ENCODE results near the gene ZNF264. TPM values are rescaled to one million over a fixed set of nuclear protein-coding genes. Genes with fewer than 3 reads are reported as not detected.
A peak's percentile ranks its signal among the peaks of the same experiment; 100 is the strongest.

ZNF264 gene
- total RNA-seq, 1 donor from 2014 or later = 25.5 TPM

- DNase-seq (ENCODE audit: low read depth) (no peak), FAIRE-seq (no peak)
- H3K27ac Mint-ChIP-seq (ENCODE audit: unreplicated experiment) = peak overlapping the region; percentile 12
- peak overlapping the region; percentile 72 for H3K4me3 Mint-ChIP-seq (ENCODE audit: unreplicated experiment)
- peaks cover 16% of the 10 kb centered on the region for H3K4me1 ChIP-seq (ENCODE audit: insufficient read depth, low read length)
- H3K9me3 Mint-ChIP-seq (ENCODE audit: unreplicated experiment) = peaks cover 5% of the 10 kb centered on the region
- H3K27me3 ChIP-seq (ENCODE audit: insufficient read depth, low read length) = no peaks in the 10 kb centered on the region
- no peak for TF ChIP-seq EZH2 (IDR thresholded peaks at IDR 0.05; ENCODE audit: insufficient read depth, low read length)
- TF ChIP-seq CTCF (IDR thresholded peaks at IDR 0.05; ENCODE audit: insufficient read depth, low read depth, low read length) = no peak
- H3K36me3 Mint-ChIP-seq (ENCODE audit: low read depth, unreplicated experiment) = peaks cover 19% of the 10 kb centered on the region
- H3K9ac ChIP-seq (ENCODE audit: low read length) = no peak overlapping the region
- peaks cover 21% of the 10 kb centered on the region for H4K20me1 ChIP-seq (ENCODE audit: insufficient read depth, low read length)
- no peaks in the 10 kb centered on the region for H3K27me3 Mint-ChIP-seq (ENCODE audit: low read depth, unreplicated experiment)
- peaks cover 12% of the 10 kb centered on the region for H3K36me3 ChIP-seq (ENCODE audit: insufficient read depth, low read length)
- H3K27ac ChIP-seq (ENCODE audit: low read depth, low read length) = no peak overlapping the region
- H2AFZ ChIP-seq (ENCODE audit: low read depth, low read length) = no peak overlapping the region
- peaks cover 63% of the 10 kb centered on the region for H3K79me2 ChIP-seq (ENCODE audit: insufficient read depth, low read length)
- H3K4me1 Mint-ChIP-seq (ENCODE audit: low read depth, unreplicated experiment) = peaks cover 17% of the 10 kb centered on the region
- no peak overlapping the region for H3K4me3 ChIP-seq (ENCODE audit: insufficient read depth, low read depth, low read length)
- H3K9me3 ChIP-seq (ENCODE audit: insufficient read depth, low read depth, low read length) = no peaks in the 10 kb centered on the region
- H3K4me2 ChIP-seq (ENCODE audit: low read length) = no peak overlapping the region
Measured at GRCh38 chr19:57242821-57243220, 51.5 kb downstream of the ZNF264 start.

- Histone ChIP-seq H4K20me1 (ENCODE audit: insufficient read depth, low read length) (peaks cover 24% of the 10 kb centered on the region), H3K9me3 (ENCODE audit: insufficient read depth, low read depth, low read length) (no peaks in the 10 kb centered on the region), H3K36me3 (ENCODE audit: insufficient read depth, low read length) (peaks cover 24% of the 10 kb centered on the region), H3K27me3 (ENCODE audit: insufficient read depth, low read length) (no peaks in the 10 kb centered on the region), H3K4me3 (ENCODE audit: insufficient read depth, low read depth, low read length) (no peak overlapping the region), H3K79me2 (ENCODE audit: insufficient read depth, low read length) (peaks cover 72% of the 10 kb centered on the region), H3K4me1 (ENCODE audit: insufficient read depth, low read length) (peaks cover 16% of the 10 kb centered on the region), H3K4me2 (ENCODE audit: low read length) (no peak overlapping the region), H2AFZ (ENCODE audit: low read depth, low read length) (no peak overlapping the region), H3K9ac (ENCODE audit: low read length) (no peak overlapping the region), H3K27ac (ENCODE audit: low read depth, low read length) (no peak overlapping the region)
- peaks cover 19% of the 10 kb centered on the region for H3K36me3 Mint-ChIP-seq (ENCODE audit: low read depth, unreplicated experiment)
- FAIRE-seq = no peak
- TF ChIP-seq EZH2 (IDR thresholded peaks at IDR 0.05; ENCODE audit: insufficient read depth, low read length) = no peak
- TF ChIP-seq CTCF (IDR thresholded peaks at IDR 0.05; ENCODE audit: insufficient read depth, low read depth, low read length) = no peak
- DNase-seq (ENCODE audit: low read depth) = no peak
- H3K9me3 Mint-ChIP-seq (ENCODE audit: unreplicated experiment) = peaks cover 5% of the 10 kb centered on the region
- no peak overlapping the region for H3K27ac Mint-ChIP-seq (ENCODE audit: unreplicated experiment)
- no peak overlapping the region for H3K4me3 Mint-ChIP-seq (ENCODE audit: unreplicated experiment)
- H3K27me3 Mint-ChIP-seq (ENCODE audit: low read depth, unreplicated experiment) = no peaks in the 10 kb centered on the region
- H3K4me1 Mint-ChIP-seq (ENCODE audit: low read depth, unreplicated experiment) = peaks cover 17% of the 10 kb centered on the region
Measured at GRCh38 chr19:57244513-57244912, 53.2 kb downstream of the ZNF264 start.

- peaks cover 72% of the 10 kb centered on the region for H3K79me2 ChIP-seq (ENCODE audit: insufficient read depth, low read length)
- peaks cover 17% of the 10 kb centered on the region for H3K4me1 Mint-ChIP-seq (ENCODE audit: low read depth, unreplicated experiment)
- H3K9me3 ChIP-seq (ENCODE audit: insufficient read depth, low read depth, low read length) = no peaks in the 10 kb centered on the region
- peaks cover 24% of the 10 kb centered on the region for H3K36me3 ChIP-seq (ENCODE audit: insufficient read depth, low read length)
- H3K27me3 ChIP-seq (ENCODE audit: insufficient read depth, low read length) = no peaks in the 10 kb centered on the region
- no peaks in the 10 kb centered on the region for H3K27me3 Mint-ChIP-seq (ENCODE audit: low read depth, unreplicated experiment)
- H3K27ac ChIP-seq (ENCODE audit: low read depth, low read length) = no peak overlapping the region
- peaks cover 21% of the 10 kb centered on the region for H3K36me3 Mint-ChIP-seq (ENCODE audit: low read depth, unreplicated experiment)
- no peak overlapping the region for H3K9ac ChIP-seq (ENCODE audit: low read length)
- H3K4me1 ChIP-seq (ENCODE audit: insufficient read depth, low read length) = peaks cover 13% of the 10 kb centered on the region
- no peak overlapping the region for H3K4me2 ChIP-seq (ENCODE audit: low read length)
- no peak overlapping the region for H3K4me3 ChIP-seq (ENCODE audit: insufficient read depth, low read depth, low read length)
- no peak overlapping the region for H3K27ac Mint-ChIP-seq (ENCODE audit: unreplicated experiment)
- peaks cover 24% of the 10 kb centered on the region for H4K20me1 ChIP-seq (ENCODE audit: insufficient read depth, low read length)
- no peak for FAIRE-seq
- no peak overlapping the region for H3K4me3 Mint-ChIP-seq (ENCODE audit: unreplicated experiment)
- no peak overlapping the region for H2AFZ ChIP-seq (ENCODE audit: low read depth, low read length)
- no peak for TF ChIP-seq EZH2 (IDR thresholded peaks at IDR 0.05; ENCODE audit: insufficient read depth, low read length)
- TF ChIP-seq CTCF (IDR thresholded peaks at IDR 0.05; ENCODE audit: insufficient read depth, low read depth, low read length) = no peak
- peaks cover 5% of the 10 kb centered on the region for H3K9me3 Mint-ChIP-seq (ENCODE audit: unreplicated experiment)
- DNase-seq (ENCODE audit: low read depth) = no peak
Measured at GRCh38 chr19:57245066-57245465, 53.8 kb downstream of the ZNF264 start.
